Ishikawa (cell line): ENCODE results near the gene BTBD9.

Experiments
- CEBPB ChIP-seq: IDR thresholded peaks from 2 replicates; pipeline ENCODE4 v1.6.1; 2012
- CREB1 ChIP-seq: IDR thresholded peaks from 2 replicates; pipeline ENCODE4 v1.6.1; 2012; ENCODE audit warnings: low read depth
- EGR1 ChIP-seq: IDR thresholded peaks from 2 replicates; pipeline ENCODE4 v1.6.1; 2012
- EP300 ChIP-seq: IDR thresholded peaks from 2 replicates; pipeline ENCODE4 v1.6.1; 2012; ENCODE audit warnings: borderline replicate concordance
- FOXM1 ChIP-seq: IDR thresholded peaks from 2 replicates; pipeline ENCODE4 v1.6.1; 2012; ENCODE audit warnings: low read depth, borderline replicate concordance
- NFIC ChIP-seq: IDR thresholded peaks from 2 replicates; pipeline ENCODE4 v1.6.1; 2012
- RAD21 ChIP-seq: IDR thresholded peaks from 2 replicates; pipeline ENCODE4 v1.6.1; 2012; ENCODE audit warnings: low read depth
- TAF1 ChIP-seq: IDR thresholded peaks from 2 replicates; pipeline ENCODE4 v1.6.1; 2012; ENCODE audit warnings: low read depth, mild to moderate bottlenecking
- TCF12 ChIP-seq: IDR thresholded peaks from 2 replicates; pipeline ENCODE4 v1.6.1; 2012; ENCODE audit warnings: low read depth
- TEAD4 ChIP-seq: IDR thresholded peaks from 2 replicates; pipeline ENCODE4 v1.6.1; 2012
- YY1 ChIP-seq: IDR thresholded peaks from 2 replicates; pipeline ENCODE4 v1.6.1; 2012; ENCODE audit warnings: low read depth
- ZBTB7A ChIP-seq: IDR thresholded peaks from 2 replicates; pipeline ENCODE4 v1.6.1; 2012; ENCODE audit warnings: low read depth
- TF ChIP-seq, protein P1 (sequence below): IDR thresholded peaks from 2 replicates; pipeline ENCODE4 v1.6.1; 2012; ENCODE audit warnings: low read depth, mild to moderate bottlenecking
- TF ChIP-seq, protein P2 (sequence below): IDR thresholded peaks from 2 replicates; pipeline ENCODE4 v1.6.1; 2012
- TF ChIP-seq, protein P3 (sequence below): IDR thresholded peaks from 2 replicates; pipeline ENCODE4 v1.6.1; 2012

The BTBD9 gene

DNA sequence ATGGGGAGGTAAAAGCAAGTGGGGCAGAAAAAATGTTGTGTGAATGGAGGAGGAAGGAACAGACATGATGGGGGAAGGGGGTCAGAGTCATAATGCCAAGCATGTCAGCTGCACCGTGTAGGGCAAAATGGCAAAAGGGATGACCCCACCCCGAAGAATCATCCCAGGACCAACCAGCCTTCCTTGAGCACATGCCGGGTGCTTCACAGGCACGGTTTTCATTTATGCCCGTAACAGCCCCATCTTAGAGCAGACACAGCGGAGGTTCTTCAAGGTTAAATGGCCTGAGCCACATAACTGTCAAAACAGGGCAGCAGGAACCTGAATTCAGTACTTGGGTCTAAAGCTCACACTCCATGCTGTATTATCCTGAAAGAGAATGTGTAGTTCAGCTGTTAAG, 498.0 kb downstream of the BTBD9 start:
- TF ChIP-seq TAF1 (no peak), FOXM1 (no peak), EP300 (no peak), CREB1 (no peak), TEAD4 (no peak), YY1 (no peak), EGR1 (no peak), CEBPB (no peak), ZBTB7A (no peak), TCF12 (no peak), NFIC (no peak), RAD21 (no peak)
- TF ChIP-seq, protein P1, sequence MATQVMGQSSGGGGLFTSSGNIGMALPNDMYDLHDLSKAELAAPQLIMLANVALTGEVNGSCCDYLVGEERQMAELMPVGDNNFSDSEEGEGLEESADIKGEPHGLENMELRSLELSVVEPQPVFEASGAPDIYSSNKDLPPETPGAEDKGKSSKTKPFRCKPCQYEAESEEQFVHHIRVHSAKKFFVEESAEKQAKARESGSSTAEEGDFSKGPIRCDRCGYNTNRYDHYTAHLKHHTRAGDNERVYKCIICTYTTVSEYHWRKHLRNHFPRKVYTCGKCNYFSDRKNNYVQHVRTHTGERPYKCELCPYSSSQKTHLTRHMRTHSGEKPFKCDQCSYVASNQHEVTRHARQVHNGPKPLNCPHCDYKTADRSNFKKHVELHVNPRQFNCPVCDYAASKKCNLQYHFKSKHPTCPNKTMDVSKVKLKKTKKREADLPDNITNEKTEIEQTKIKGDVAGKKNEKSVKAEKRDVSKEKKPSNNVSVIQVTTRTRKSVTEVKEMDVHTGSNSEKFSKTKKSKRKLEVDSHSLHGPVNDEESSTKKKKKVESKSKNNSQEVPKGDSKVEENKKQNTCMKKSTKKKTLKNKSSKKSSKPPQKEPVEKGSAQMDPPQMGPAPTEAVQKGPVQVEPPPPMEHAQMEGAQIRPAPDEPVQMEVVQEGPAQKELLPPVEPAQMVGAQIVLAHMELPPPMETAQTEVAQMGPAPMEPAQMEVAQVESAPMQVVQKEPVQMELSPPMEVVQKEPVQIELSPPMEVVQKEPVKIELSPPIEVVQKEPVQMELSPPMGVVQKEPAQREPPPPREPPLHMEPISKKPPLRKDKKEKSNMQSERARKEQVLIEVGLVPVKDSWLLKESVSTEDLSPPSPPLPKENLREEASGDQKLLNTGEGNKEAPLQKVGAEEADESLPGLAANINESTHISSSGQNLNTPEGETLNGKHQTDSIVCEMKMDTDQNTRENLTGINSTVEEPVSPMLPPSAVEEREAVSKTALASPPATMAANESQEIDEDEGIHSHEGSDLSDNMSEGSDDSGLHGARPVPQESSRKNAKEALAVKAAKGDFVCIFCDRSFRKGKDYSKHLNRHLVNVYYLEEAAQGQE = no peak
- TF ChIP-seq, protein P2, sequence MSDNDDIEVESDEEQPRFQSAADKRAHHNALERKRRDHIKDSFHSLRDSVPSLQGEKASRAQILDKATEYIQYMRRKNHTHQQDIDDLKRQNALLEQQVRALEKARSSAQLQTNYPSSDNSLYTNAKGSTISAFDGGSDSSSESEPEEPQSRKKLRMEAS = no peak

DNA sequence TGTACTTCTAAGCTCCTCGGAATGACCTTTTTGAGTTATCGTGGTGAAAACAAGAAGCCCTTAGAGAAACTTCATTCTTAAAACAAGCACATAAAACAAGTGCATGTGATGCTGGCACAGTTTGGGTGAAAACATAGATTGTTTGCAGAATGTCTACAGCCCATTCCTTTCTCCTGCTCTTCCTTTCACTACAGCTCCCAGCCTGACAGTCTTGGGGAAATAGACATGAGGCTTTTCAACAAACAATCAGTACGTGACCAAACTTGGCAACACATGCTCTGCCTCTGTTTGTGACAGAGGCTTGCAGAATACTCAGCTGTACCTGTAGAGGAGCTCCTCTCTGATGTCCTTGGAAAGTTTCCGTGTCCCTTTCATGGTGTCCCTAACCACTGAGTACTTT, 498.6 kb downstream of the BTBD9 start:
- no peak for TF ChIP-seq RAD21
- TF ChIP-seq, protein P2 = no peak
- no peak for TF ChIP-seq TAF1
- no peak for TF ChIP-seq EGR1
- no peak for TF ChIP-seq ZBTB7A
- TF ChIP-seq EP300 = no peak

DNA sequence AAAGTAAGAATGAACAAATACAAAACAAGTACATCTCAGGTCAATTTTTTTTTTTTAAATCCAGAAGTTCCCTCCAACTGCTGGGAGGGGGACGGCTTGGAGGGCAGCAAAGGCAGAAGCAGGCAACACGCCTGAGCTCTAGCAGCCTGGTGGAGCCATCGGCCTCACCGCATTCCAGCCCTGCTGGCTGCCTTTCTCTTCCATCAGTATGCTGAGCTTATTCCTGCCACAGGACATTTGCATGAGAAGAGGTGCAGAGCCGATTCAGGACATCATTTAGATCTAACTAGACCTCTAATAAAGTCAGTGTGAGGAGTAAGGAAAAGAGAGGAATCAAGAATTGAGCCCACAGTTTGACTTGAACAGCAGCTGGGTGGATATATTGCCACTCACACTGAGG, 501.4 kb downstream of the BTBD9 start:
- TF ChIP-seq EP300 (no peak), CEBPB (no peak), TAF1 (no peak), ZBTB7A (no peak), YY1 (no peak)
- TF ChIP-seq, protein P2 = no peak
- TF ChIP-seq, protein P1 = no peak

DNA sequence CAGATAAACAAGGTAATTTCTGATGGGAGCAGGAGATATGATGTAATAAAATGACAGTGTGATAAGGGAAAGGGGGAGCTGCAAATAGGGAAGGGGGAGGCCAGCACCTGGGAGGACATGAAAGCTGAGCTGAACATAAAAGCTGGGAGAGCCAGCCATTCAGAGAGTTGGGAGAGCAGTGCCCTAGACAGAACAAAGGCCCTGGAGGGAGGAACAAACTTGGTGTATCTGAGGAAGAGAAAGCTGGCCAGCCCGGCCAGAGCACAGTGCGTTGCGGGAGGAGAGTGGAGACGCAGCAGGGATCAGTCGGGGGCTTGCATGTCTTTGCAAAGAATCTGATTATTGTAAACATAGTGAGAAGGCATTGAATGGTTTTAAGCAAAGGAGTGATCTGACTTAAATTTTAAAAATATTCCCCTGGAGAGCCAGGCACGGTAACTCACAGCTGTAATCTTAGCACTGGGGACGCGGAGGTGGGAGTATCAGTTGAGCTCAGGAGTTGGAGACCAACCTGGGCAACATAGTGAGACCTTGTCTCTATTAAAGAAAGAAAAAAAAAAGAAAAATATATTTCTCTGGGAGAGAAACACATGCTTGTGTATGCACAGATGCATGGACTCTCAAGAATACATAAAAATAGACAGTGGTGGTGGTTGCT, 502.0 kb downstream of the BTBD9 start:
- TF ChIP-seq, protein P2 = no peak
- TF ChIP-seq CREB1 (no peak), FOXM1 (no peak), RAD21 (no peak), ZBTB7A (no peak)
- TF ChIP-seq, protein P3, sequence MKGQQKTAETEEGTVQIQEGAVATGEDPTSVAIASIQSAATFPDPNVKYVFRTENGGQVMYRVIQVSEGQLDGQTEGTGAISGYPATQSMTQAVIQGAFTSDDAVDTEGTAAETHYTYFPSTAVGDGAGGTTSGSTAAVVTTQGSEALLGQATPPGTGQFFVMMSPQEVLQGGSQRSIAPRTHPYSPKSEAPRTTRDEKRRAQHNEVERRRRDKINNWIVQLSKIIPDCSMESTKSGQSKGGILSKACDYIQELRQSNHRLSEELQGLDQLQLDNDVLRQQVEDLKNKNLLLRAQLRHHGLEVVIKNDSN = no peak
- TF ChIP-seq, protein P1 = no peak

DNA sequence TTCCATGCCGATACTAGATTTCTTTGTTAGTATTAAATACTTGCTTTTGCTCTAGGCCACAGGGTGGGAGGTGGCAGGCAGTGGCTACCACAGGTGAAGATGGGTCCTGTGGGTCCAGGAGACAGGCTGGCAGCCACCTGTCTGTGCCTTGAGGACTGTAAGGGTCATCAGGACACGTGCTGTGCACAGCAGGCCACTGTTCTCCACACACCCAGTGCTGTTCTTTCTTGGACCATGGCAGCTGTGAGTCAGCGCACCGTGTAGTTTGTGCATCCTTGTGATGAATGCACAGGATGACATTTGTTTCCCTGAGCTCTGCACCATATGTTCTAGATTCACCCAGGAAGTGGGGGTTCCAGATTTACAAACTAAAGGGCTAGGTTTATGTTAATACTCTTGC, 503.2 kb downstream of the BTBD9 start:
- TF ChIP-seq CREB1 (no peak), TCF12 (no peak), EP300 (no peak), EGR1 (no peak), FOXM1 (no peak), NFIC (no peak)
- TF ChIP-seq, protein P2 = no peak
